ENCODE measurements around the gene CPN2.

The CPN2 gene

DNA sequence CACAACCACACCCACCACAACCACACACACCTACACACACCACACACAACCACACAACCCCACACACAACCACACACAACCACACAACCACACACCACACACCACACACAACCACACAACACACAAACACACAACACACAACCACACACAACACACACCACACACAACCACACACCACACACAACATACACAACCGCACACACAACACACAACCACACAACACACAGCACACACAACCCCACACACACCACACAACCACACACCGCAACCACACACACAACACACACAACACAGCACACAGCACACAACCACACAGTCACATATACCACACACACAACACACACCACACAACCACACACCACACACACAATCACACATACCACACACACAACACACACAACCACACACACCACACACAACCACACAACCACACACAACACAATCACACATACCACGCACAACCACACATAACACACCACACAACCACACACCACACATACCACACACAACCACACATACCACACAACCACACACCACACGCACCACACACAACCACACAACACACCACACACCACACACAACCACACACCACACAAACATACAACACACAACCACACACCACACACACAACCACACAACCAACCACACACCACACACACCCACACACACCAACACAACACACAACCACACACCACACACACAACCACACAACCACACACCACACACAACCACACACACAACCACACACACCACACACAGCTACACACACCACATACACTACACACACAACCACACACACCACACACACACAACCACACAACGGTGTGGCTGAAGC lies 23.7 kb downstream of the CPN2 start:
- no peak for DNase-seq

DNA sequence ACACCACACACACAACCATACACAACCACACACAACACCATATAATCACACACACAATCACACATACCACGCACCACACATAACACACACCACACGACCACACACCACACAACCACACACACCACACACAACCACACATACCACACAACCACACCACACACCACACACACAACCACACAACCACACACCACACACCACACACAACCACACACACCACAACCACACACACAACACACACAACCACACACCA lies 24.2 kb downstream of the CPN2 start:
- DNase-seq = no peak

DNA sequence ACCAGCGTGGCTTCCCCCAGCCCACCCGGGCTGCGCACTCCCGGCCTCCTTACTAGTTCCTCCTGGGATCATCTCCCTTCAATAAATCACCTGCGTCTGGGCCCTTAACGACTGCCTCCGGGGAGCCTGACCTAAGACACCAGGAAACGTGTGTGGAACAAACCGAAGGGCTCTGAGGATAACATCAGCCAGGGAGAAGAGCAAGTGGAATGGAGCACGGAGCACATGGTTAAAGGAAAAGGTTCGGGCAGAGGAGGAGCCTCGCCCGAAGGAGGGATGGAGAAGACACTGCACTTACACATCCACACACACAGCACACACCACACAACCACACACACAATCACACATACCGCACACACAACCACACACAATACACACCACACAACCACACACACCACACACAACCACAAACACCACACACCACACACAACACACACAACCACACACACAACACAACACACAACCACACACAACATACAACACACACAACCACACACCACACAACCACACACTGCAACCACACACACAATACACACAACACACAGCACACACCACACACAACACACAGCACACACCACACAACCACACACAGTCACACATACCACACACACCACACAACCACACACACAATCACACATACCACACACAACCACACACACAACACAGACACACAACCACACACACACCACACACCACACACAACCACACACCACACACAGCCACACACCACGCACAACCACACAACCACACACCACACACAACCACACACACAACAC lies 24.7 kb downstream of the CPN2 start:
- DNase-seq = no peak

DNA sequence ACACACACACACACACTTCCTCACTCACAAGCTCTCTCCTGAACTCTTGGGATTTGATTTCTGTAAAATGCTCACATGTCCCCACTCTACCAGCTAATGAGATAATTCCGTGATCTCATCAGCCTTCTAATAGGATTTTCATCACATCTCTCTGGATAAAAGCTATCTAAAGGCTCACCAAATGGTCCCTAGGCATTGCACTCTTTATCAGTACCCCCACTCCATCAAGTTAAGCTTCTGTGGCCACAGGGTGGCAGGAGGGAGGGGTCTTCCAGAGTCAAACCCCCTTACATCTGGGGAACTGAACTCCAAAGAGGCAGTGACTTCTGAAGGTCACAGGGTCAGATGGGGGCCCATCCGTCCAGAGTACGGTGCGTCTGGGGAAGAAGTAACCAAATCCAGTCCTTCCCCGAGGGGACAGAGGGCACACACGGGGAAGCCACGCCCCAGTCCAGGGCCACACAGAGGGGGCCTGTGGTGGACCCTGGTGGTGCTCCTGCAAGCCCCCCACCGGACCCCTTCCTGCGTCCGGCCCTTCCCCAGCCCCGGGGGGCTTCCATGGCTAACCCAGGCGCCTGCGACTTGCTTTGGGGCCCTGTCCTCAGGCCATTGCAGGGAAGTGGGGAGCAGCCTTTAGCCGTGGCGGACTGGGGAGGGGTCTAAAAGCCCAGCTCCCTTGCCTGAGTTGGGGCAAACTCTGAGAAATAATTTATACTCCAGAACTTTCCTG lies 25.5 kb downstream of the CPN2 start:
- no peak for DNase-seq

DNA sequence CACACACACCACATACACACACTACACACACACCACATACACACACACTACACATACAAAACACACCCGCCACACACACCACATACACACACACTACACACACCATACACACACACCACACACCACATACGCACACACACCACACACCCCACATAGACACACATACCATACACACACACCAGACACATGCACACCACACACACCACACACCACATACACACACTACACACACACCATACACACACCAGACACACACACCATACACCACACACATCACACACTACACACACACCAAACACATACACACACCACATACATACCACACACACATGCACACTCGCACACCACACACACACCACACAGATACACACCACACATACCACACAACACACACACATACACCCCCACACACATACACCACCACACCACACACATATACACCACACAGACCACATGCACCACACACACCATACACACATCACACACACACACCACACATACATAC lies 26.3 kb downstream of the CPN2 start:
- DNase-seq = no peak

DNA sequence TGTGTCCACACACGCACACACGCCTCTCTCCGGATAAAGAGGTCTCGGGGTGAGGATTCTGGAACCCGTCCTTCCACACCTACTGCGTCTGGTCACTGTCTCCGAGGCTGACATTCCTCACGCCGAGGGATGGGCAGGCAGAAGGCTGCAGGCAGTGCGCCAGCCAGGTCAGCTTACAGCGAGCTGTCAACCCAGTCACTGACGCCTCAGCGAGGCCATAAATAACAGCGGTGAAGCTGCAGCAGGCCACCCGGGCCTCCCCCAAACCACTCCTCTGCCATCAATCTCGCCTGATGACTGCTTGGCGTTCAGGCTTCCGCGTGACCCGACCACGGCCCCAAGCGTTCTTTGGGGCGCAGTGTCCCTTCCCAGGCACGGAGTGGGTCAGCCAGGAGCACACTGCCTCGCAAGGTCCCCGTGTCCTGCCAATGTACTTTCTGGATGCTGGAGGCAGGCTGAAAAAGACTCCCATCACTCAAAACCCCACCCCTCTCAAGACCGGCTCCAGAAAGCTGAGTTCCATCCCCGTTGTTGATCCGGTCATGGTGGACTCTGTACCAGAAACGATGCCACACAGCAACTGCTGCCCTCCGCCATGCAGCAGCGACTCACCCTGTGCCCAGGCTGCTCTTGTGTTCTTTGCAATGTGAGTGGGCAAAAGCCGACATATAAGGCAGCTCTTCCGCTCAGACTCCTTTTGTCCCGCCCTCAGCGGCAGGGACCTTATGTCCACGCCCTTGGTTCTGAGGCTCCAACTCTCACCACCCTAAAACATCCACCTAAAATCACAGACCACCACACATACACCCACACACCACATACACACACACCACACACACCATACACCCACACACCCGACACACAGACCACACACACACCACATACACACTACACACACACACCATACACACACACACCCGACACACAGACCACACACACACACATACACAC lies 27.1 kb downstream of the CPN2 start:
- DNase-seq = peak; percentile 26

DNA sequence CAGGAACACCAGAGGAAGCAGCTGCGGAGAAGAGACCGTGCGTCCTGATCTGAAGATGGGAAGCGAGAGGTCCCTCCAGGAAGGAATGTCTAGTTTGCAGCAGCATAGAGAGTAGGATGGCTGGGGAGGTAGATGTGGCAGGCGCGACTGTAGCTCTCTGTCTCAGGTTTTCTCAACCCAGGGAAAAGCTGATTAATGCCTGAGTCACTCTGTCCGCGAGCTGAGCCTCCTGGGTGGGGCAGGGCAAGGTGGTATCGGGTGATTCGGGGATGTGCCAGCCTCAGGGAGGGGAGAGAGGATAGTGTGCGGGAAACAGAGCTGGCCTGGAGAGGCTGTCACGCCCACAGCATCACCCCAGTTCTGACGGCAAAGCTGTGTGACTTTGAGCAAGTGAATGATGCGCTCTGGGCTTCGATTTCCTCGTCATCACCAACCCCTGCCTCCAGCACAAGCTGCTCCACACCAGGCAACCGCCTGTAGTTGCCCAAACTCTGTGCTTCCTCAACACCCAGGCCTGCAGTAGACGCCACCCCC lies 28.4 kb downstream of the CPN2 start:
- no peak for DNase-seq

DNA sequence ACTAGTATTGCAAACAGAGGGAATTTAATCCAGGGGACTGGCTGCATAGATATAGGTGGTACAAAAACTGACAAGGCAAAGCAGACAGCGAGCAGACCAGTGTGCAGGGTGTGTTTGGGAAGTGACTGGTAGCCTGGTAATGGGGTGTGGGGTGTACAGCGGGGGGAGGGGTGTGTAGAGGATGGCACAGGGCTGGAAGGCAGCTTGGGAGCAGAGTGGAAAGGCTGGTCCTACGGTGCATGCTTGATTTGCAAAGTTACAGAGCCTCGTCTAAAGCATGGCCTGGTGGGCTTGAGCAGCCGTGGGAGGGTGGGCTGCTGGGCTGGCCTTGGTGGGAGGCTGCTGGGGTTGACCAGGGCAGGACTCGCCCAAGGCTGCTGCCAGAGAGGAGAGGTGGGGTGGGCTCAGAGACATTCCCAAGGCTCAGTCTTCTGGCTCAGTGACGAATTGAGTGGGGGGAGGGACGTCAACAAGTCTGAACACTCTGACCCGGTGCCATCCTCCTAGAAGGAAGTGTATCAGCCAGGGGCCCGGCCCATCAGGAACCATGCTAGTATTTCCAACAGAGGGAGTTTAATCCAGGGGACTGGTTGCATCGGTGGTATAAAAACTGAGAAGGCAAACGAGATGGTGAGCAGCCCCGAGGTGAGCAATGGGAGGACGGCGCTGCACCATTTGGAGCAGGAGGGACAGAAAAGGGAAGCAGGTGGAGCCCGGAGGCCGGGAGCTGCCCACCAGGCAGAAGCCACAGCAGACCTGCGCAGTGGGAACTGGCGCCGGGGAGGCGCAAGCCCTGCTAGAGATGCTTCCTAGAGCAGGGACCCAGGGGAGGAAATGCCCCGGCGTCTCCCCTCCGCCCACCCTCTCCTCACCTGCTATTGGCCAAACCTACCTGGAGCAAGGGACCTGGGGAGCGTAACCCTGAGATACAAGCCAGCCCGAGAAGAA lies 29.2 kb downstream of the CPN2 start:
- no peak for DNase-seq

DNA sequence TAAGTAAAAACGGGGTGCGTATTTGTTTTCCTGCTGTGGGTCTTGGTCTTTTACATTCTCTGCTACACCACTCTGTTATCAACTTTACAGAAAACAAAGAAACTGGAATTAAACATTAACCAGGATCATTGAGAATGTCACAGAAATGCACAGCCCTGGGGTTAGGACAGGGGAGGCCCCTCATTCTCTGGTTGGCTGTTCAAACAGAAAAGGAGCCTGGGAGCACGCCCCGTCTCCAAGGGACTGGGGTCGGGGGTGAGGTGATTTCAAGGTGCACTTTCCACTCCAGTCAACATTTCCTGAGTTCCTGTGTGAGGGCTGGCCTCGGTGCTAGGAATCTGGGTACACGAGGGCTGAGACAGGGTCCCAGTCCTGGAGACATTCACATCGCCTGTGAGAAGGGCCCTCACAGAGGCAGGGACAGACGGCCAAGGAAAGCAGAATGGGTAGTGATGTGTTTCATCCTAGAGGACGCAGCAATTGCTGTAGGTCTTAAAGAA lies 30.3 kb downstream of the CPN2 start:
- DNase-seq = no peak

DNA sequence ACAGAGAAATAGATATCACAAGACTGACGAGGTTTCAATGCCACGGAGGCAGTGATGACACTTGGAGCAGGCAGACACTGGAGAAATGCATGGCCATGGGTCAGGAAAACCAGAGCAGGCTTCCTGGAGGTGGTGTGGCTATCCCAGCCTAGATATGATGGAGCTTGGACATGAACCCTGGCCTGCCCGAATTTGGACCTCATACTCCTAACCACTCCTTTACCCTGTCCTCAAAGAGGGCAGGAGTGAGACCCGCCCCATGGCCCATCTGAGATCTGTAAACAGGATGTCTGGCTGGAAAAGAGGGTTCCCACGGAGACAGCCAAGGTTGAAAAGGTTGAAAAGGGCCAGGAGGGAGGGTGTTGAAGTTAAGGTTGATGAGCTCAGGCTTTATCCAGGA lies 31.0 kb downstream of the CPN2 start:
- DNase-seq = no peak

DNA sequence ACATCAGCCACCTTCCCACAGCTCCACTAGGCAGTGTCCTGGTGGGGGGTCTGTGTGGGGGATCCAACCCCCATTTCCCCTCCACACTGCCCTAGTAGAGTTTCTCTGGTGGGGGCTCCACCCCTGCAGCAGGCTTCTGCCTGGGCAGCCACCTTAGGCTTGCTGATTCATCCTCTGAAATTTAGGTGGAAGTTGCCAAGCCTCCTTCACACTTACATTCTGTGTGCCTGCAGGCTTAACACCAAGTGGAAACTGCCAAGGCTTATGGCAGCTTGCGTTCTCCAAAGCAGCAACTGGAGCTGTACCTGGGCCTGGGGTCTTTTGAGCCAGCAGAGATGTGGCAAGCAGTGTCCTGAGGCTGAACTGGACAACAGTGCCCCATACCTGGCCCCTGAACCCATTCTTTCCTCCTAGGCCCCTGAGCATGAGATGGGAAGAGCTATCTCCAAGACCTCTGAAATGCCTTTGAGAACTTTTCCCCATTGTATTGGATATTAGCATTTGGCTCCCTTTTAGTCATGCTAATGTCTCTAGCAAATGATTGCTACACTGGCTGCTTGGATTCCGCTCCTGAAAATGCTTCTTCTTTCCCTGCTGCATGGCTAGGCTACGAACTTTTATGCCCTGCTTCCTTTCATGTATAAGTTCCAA lies 32.5 kb downstream of the CPN2 start:
- no peak for DNase-seq

DNA sequence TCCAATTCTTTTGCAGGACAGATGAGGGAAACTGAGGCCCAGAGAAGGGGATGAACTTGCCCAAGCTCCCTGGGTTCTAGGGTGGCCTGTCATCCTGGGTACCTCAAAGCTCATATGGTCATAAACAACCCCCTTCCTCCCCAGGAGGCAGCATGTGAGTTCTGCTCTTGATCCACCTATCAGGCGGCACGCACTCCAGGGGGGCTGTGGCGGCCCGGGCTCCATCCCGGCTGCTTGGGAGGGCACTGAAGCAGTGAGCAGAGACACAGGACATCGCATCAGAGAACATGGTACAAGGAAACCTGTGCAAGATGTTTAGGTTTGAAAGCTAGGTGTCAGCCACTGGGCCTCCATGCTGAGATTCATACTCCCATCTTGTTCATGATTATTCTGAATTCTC lies 34.2 kb downstream of the CPN2 start:
- no peak for DNase-seq

DNA sequence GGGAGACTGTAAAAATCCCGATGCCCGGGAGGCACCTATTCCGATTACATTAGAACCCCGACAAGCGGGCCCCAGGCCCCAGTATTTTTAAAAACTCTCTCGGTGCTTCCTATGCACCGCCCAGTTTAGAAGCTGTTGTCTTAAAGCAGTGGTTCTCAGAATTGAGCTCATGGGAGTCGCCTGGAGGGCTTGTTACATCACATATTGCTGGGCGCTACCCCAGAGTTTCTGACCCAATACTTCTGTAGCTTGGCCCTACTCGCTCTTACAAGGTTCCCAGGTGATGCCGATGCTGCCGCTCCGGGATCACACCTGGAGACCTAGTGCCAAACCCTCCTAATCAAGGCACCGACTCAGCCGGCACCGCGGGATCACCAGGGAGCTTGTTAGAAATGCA lies 35.2 kb downstream of the CPN2 start:
- no peak for DNase-seq

DNA sequence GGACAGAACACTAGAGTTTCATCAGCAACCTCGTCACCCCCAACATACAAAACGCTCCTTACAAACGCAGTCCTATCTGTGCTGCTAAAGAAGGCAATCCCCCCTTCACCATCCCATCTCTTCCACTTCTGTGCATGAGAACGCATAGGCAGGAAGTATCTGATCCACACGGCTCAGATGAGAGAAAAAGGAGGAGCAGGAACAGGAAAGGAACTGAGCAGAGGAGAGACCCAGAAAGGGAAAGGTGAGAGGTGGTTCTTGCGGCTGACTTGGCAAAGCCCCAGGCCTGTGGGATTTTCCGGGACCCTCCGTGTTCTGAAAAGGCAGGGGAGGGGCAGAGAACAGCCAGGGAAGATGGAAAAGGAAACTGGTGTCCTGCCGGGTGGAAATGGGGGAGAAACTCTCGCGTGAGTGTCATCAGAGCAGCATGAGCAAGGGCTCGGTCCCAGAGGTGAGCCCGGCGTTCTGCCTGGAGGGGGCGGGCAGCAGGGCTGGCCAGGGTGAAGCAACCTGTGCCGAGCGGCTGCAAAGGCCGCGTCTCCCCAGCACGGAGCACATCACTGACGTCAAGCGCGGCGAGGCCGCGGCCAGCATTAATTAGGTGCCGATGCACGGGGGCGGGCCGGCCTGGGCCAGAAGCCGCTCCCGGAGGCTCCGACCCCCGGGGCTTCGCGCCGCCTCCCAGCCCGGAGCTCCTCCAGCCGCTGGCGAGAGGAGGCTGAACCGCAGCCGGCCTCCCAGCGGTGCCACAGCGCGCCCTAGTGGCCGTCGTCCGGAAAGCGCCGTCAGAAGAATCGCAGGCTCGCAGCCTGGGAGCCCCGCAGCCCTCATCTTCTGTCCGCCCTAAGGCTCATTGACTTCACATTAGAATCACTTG lies 35.8 kb downstream of the CPN2 start:
- DNase-seq = peak; percentile 70

DNA sequence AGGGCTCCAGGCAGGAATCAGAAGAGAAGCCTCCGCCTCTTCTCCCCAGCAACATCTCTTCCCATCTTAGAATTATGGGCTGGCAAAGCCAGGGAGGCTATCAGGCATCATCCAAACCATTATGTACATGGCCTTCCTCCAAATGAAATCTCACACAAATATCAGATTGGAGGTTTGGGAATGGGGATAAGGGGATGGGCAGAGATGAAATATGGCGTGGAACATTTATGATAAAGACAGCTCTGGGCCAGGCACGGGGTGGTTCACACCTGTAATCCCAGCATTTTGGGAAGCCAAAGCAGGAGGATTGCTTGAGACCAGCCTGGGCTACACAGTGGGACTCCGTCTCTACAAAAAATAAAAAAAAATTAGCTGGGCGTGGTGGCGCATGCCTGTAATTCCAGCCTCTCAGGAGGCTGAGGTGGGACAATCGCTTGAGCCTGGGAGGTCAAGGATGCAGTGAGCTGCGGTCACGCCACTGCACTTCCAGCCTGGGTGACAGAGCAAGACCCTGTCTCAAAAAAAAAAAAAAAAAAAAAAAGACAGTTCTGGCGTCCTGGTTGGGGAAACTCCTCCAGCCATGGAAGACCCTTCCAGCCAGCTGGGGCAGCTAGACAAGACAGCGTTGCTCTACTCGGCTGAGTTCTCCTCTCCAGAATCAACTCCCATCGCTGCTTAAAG lies 36.6 kb downstream of the CPN2 start:
- no peak for DNase-seq

DNA sequence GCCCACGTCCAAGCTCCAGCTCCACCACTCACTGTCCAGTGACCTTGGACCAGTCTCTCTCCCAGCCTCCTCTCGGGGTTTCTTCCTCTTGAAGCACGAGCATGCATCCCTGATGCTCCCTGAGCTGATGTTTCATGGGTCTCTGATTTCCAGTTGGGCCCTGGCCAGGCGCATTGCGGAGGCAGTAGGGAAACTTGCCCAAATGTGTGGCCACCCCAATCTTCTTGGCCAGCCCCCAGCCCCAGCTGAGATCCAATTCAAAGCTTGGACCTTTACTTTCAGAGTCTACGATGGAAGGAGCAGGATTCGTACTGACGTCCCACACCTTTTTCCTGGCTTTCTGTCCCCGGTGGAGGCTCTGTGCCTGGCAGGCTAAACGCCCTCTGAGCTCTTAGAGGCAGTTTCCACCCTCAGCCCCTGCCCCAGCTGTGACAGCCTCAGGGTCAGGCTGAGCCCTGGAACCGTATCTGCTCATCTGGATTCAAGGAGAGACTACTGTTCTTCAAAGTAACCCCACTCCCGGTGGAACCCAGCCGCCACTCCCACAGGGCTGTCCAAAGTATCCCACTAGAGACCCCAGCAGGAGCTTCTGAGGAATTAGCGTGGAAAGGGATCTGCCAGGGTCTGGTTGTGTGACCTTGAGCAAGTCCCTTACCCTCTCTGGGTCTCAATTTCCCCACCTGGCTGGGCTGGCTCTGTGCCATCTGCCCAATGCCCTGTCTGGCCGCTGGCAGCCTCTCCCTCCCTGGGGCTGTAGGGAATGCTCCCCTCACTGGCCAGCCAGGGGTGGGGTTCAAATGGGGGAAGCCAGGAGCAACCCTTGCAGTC lies 37.4 kb downstream of the CPN2 start:
- DNase-seq = no peak

DNA sequence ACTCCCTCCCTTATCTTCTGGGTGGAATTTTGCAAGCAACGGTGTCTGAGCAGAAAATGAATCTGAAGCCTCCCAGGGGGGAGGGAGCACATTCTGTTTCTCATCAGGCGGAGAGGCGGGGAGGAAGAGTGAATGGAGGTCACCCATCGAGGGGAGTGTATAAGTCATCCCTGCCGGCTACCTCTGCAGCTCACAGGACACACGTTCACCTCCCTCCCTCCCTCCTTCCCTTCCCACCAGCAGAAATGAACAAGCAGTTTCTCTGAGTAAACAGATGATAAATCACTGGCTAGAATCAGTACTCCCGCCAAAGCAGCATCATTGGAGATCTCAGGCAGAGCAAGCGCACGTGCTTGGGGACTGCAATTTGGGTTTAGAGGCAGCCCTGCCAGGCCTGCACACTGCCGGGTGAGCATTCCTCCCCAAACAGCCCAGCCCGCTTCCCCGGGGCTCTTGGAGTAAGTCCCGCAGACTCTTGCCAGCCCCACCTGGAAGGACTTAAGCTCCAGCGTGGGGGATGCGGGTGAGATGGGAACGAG lies 38.3 kb downstream of the CPN2 start:
- no peak for DNase-seq

Data from central memory CD4-positive, alpha-beta T cell (primary cell).